GM12878 (cell line): ENCODE results near the gene ITGAL. TPM values are rescaled to one million over a fixed set of nuclear protein-coding genes. Genes with fewer than 3 reads are reported as not detected.

Experiments used
- ATAC-seq: fragments of 200-7000 bp; cut with Tn5 transposase; 3 replicates; pipeline ENCODE4 v1.9.1; 2020; ENCODE audit warnings: mild to moderate bottlenecking, moderate library complexity
- BruUV-seq: library from RNA; stranded (reverse); fragments of 400-500 nt; replicated peaks from 2 replicates; lab custom pipeline; 2021; lab: Mats Ljungman, UMichigan
- CTCF ChIA-PET: fragments of 300-600 bp; sonication (Branson Sonifier 250); formaldehyde crosslinking; extraction: SDS; loops from one replicate; lab custom pipeline; 2021; ENCODE audit warnings: inconsistent platforms; lab: Yijun Ruan, JAX
- POLR2A ChIA-PET: fragments of 350-600 bp; formaldehyde crosslinking; extraction: SDS; loops from one replicate; lab custom pipeline; 2021; ENCODE audit warnings: inconsistent platforms; lab: Charles Lee
- RAD21 ChIA-PET: fragments of 300-600 bp; sonication (Branson Sonifier 250); formaldehyde crosslinking; loops from one replicate; lab custom pipeline; 2023; ENCODE audit warnings: antibody characterized with exemption; ENCODE audit not compliant: unreplicated experiment; lab: Charles Lee
- SMC1A ChIA-PET: fragments of 300-600 bp; sonication (Branson Sonifier 250); formaldehyde crosslinking; loops from one replicate; lab custom pipeline; 2023; ENCODE audit not compliant: unreplicated experiment, uncharacterized antibody; lab: Charles Lee
- DNase-seq: peaks from one replicate; pipeline ENCODE4 v3.0.0-alpha.2; 2011; ENCODE audit warnings: low read depth, low spot score
- FAIRE-seq: peaks from 3 replicates; lab custom pipeline; 2011; peaks lifted over from hg19 to GRCh38; lab: Jason Lieb, UNC
- H2AFZ ChIP-seq: 2 replicates; pipeline ENCODE4 v1.6.0; 2011; ENCODE audit warnings: low read depth, low read length, control low read depth; ENCODE audit not compliant: control insufficient read depth
- H3K27ac ChIP-seq: 2 replicates; pipeline ENCODE4 v1.5.1; 2011; ENCODE audit warnings: control low read depth; ENCODE audit not compliant: control insufficient read depth, insufficient read depth
- H3K27me3 ChIP-seq, 2 experiments: replicated peaks in 1 of 2; 2 replicates each; pipeline versions ENCODE4 v1.6.0 to v1.6.1; 2011; ENCODE audit warnings: low read length in 1 of 2; ENCODE audit not compliant: control insufficient read depth in 2 of 2, insufficient read depth in 2 of 2
- H3K36me3 ChIP-seq, 2 experiments: 2 replicates each; pipeline ENCODE4 v1.5.1; 2011; ENCODE audit warnings: low read length in 1 of 2; ENCODE audit not compliant: control insufficient read depth in 2 of 2, insufficient read depth in 2 of 2
- H3K4me1 ChIP-seq: 2 replicates; pipeline ENCODE4 v1.6.1; 2011; ENCODE audit warnings: mild to moderate bottlenecking, low read length, moderate library complexity, mixed read lengths; ENCODE audit not compliant: control insufficient read depth, insufficient read depth
- H3K4me2 ChIP-seq: 2 replicates; pipeline ENCODE4 v1.6.0; 2011; ENCODE audit warnings: control low read depth; ENCODE audit not compliant: control insufficient read depth, insufficient read depth
- H3K4me3 ChIP-seq: fragments of 200-600 bp; sonication (generic); 2 replicates; pipeline ENCODE4 v1.5.1; 2016
- H3K79me2 ChIP-seq: 2 replicates; pipeline ENCODE4 v1.6.0; 2011; ENCODE audit warnings: low read length; ENCODE audit not compliant: control insufficient read depth, insufficient read depth
- H3K9ac ChIP-seq: 2 replicates; pipeline ENCODE4 v1.8.0; 2011; ENCODE audit warnings: low read length, control low read depth, mixed read lengths; ENCODE audit not compliant: control insufficient read depth, insufficient read depth
- H3K9me3 ChIP-seq: replicated peaks from 3 replicates; pipeline ENCODE4 v1.5.1; 2011; ENCODE audit warnings: mild to moderate bottlenecking, low read length; ENCODE audit not compliant: control insufficient read depth, insufficient read depth
- H4K20me1 ChIP-seq: 2 replicates; pipeline ENCODE4 v1.6.0; 2011; ENCODE audit not compliant: control insufficient read depth, insufficient read depth
- CHD2 ChIP-seq: IDR thresholded peaks from 2 replicates; pipeline ENCODE4 v1.6.1; 2011; ENCODE audit warnings: low read depth, low read length, improper control_type of control experiment, borderline replicate concordance
- CHD4 ChIP-seq: fragments of 200-600 bp; sonication (generic); IDR thresholded peaks from 2 replicates; pipeline ENCODE4 v1.6.1; 2016; ENCODE audit warnings: mild to moderate bottlenecking
- CREM ChIP-seq: IDR thresholded peaks from 2 replicates; pipeline ENCODE4 v1.6.1; 2014; ENCODE audit warnings: antibody characterized with exemption, low read depth
- EGR1 ChIP-seq, 2 experiments: IDR thresholded peaks; 1 replicate in 1 of 2; 2 replicates in 1 of 2; pipeline ENCODE4 v1.6.1; 2011 to 2012; ENCODE audit warnings: low read depth in 2 of 2, low read length in 2 of 2, borderline replicate concordance in 1 of 2, mild to moderate bottlenecking in 1 of 2, moderate library complexity in 1 of 2
- HCFC1 ChIP-seq: fragments of 150-350 bp; IDR thresholded peaks from 2 replicates; pipeline ENCODE4 v1.6.1; 2014; ENCODE audit warnings: low read length
- HDAC6 ChIP-seq: fragments of 200-600 bp; sonication (generic); IDR thresholded peaks from one replicate; pipeline ENCODE4 v1.8.0; 2017; ENCODE audit warnings: antibody characterized with exemption; ENCODE audit not compliant: unreplicated experiment
- MEF2A ChIP-seq: IDR thresholded peaks from 2 replicates; pipeline ENCODE4 v1.6.1; 2011; ENCODE audit warnings: low read depth, mild to moderate bottlenecking, low read length, moderate library complexity; ENCODE audit not compliant: insufficient read depth
- PAX5 ChIP-seq: IDR thresholded peaks from 2 replicates; pipeline ENCODE4 v1.6.1; 2011; ENCODE audit warnings: low read depth, low read length, borderline replicate concordance
- SREBF2 ChIP-seq: IDR thresholded peaks from 2 replicates; pipeline ENCODE4 v1.6.1; 2012; ENCODE audit warnings: mild to moderate bottlenecking, low read length
- TBL1XR1 ChIP-seq: IDR thresholded peaks from 2 replicates; pipeline ENCODE4 v1.6.1; 2012; ENCODE audit warnings: low read depth, low read length, improper control_type of control experiment
- TCF7 ChIP-seq: IDR thresholded peaks from 2 replicates; pipeline ENCODE4 v1.6.1; 2014; ENCODE audit warnings: antibody characterized with exemption, borderline replicate concordance
- YY1 ChIP-seq: IDR thresholded peaks from 2 replicates; pipeline ENCODE4 v1.6.1; 2011; ENCODE audit warnings: low read depth, mild to moderate bottlenecking, low read length
- ZNF217 ChIP-seq: fragments of 450-650 bp; IDR thresholded peaks from 2 replicates; pipeline ENCODE4 v1.6.1; 2017; ENCODE audit warnings: antibody characterized with exemption, mild to moderate bottlenecking
- ZZZ3 ChIP-seq: IDR thresholded peaks from 2 replicates; pipeline ENCODE4 v1.6.1; 2011; ENCODE audit warnings: low read depth; ENCODE audit not compliant: control insufficient read depth, insufficient read length
- WGBS: methylation state at CpG from one replicate; pipeline ENCODE4 v1.1.6; 2016; ENCODE audit warnings: low lambda C conversion rate; ENCODE audit not compliant: insufficient replicate concordance, insufficient coverage; ENCODE audit errors: missing lambda C conversion rate; 5-methylcytosine and 5-hydroxymethylcytosine counted together
- in situ Hi-C: fragments of 300-500 bp; cut with MboI; formaldehyde crosslinking; loops from 9 replicates; pipeline ENCODE4 v1.14.3; 2018; ENCODE audit warnings: mixed read lengths
- intact Hi-C: fragments of 100-400 bp; cut with micrococcal nuclease; formaldehyde crosslinking; loops from one replicate; pipeline ENCODE4 v1.14.2; 2022; ENCODE audit not compliant: unreplicated experiment
- polyA plus RNA-seq, 11 experiments: library from polyadenylated mRNA; depleted of rRNA in 4 of 11; unstranded in 6 of 11; stranded (reverse) in 5 of 11; fragments of >200 nt; fragmentation: Nextera tagmentation in 4 of 11; fragmentation: Illumina TruSeq in 1 of 11; extraction: Ambion mirVana in 4 of 11; extraction: Trizol in 1 of 11; gene quantifications; 1 replicate in 1 of 11; 2 replicates in 10 of 11; pipeline versions ENCODE4 v1.2.1 to v1.2.3, GENCODE V29; 2011 to 2016; ENCODE audit warnings: inconsistent platforms in 2 of 11, missing spikeins in 2 of 11, low read depth in 1 of 11
- total RNA-seq, 4 experiments: library from RNA; depleted of rRNA in 3 of 4; stranded (reverse); fragments of >200 nt in 3 of 4; fragmentation: Illumina TruSeq in 1 of 4; extraction: Trizol in 1 of 4; gene quantifications; 2 replicates each; pipeline versions ENCODE4 v1.2.1 to v1.2.3, GENCODE V29; 2013 to 2021
- TF ChIP-seq, protein P1 (sequence below): fragments of 450-650 bp; IDR thresholded peaks from 2 replicates; pipeline ENCODE4 v1.6.1; 2018; ENCODE audit warnings: mild to moderate bottlenecking, low read depth, moderate library complexity; ENCODE audit not compliant: partially characterized antibody
- TF ChIP-seq, protein P2 (sequence below): fragments of 450-650 bp; IDR thresholded peaks from 2 replicates; pipeline ENCODE4 v1.6.1; 2017; ENCODE audit warnings: mild to moderate bottlenecking, low read depth, inconsistent platforms; ENCODE audit not compliant: poor library complexity, severe bottlenecking

ITGAL gene
- total and polyA plus RNA-seq, 10 of the 15 experiments (the other 5 are each of a cell fraction or from before 2014, with no cell fraction given) = 10.7 to 170 (median 96.9) TPM

DNA sequence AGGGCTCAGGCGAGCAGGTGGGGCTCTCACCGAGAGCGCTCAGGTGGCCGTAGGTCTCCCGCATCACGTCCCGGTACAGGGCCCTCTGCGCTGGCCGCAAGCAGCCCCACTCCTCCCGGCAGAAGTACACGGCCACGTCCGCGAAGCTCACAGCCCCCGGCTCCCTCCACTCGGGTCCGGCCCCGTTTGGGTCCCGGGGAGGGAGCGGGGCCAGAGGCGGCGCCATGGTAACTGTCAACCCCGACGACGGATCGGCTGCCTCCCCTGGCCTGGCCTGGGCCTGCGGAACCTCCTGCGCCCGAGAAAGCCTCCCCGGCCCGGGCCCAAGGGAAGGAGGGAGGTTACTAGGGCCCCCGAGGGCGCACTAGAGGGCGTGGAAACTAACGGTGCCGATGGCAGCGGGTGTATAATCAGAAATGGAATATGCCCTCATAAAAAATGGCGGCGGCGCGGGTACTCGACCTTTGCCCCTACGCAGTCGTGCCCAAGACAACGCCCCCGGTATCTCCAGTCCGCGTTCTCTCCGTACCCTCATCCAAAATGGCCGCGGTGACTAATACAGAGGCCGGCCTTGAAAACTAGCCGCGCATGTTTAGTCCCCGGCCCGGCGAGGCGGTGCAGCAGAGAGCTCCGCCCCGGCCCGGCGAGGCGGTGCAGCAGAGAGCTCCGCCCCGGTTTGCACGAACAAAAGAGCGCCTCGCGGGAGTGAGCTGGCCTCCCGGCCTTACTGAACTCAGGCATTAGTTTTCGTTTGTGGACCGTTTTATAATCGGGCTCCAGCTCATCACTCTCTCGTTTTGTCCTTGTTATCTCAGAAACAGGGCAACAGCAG lies 85.6 kb downstream of the ITGAL start, which contains the start of gene ZNF764:
Gene ZNF764, minus strand, starts transcription at position 418 of the 832 bp plus-strand sequence. Its CDS starts 192 bp downstream, at position 226.
- H3K36me3 ChIP-seq = peaks cover 4 to 10% of the 10 kb centered on the region in 2 experiments; a peak in 3 of 4 replicates
- TF ChIP-seq TCF7 (no peak), CHD4 (no peak), EGR1 (IDR thresholded peaks at IDR 0.05; ENCODE audit: borderline replicate concordance in 1 of 2, low read depth in 2 of 2, low read length in 2 of 2) (peak; percentile 74 to 90), HDAC6 (no peak), PAX5 (no peak), ZNF217 (no peak), CREM (peak; percentile 85; the same call in 1 of the 2 replicates), HCFC1 (peak; percentile 84), CHD2 (peak; percentile 73), MEF2A (0 out of 2 replicates have a peak, but pooled peaks have one; percentile 52), TBL1XR1 (peak; percentile 53; the same call in 1 of the 2 replicates), YY1 (peak; percentile 99), ZZZ3 (no peak), SREBF2 (no peak)
- TF ChIP-seq, protein P1, sequence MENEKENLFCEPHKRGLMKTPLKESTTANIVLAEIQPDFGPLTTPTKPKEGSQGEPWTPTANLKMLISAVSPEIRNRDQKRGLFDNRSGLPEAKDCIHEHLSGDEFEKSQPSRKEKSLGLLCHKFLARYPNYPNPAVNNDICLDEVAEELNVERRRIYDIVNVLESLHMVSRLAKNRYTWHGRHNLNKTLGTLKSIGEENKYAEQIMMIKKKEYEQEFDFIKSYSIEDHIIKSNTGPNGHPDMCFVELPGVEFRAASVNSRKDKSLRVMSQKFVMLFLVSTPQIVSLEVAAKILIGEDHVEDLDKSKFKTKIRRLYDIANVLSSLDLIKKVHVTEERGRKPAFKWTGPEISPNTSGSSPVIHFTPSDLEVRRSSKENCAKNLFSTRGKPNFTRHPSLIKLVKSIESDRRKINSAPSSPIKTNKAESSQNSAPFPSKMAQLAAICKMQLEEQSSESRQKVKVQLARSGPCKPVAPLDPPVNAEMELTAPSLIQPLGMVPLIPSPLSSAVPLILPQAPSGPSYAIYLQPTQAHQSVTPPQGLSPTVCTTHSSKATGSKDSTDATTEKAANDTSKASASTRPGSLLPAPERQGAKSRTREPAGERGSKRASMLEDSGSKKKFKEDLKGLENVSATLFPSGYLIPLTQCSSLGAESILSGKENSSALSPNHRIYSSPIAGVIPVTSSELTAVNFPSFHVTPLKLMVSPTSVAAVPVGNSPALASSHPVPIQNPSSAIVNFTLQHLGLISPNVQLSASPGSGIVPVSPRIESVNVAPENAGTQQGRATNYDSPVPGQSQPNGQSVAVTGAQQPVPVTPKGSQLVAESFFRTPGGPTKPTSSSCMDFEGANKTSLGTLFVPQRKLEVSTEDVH = no peak
- TF ChIP-seq, protein P2, sequence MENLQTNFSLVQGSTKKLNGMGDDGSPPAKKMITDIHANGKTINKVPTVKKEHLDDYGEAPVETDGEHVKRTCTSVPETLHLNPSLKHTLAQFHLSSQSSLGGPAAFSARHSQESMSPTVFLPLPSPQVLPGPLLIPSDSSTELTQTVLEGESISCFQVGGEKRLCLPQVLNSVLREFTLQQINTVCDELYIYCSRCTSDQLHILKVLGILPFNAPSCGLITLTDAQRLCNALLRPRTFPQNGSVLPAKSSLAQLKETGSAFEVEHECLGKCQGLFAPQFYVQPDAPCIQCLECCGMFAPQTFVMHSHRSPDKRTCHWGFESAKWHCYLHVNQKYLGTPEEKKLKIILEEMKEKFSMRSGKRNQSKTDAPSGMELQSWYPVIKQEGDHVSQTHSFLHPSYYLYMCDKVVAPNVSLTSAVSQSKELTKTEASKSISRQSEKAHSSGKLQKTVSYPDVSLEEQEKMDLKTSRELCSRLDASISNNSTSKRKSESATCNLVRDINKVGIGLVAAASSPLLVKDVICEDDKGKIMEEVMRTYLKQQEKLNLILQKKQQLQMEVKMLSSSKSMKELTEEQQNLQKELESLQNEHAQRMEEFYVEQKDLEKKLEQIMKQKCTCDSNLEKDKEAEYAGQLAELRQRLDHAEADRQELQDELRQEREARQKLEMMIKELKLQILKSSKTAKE = peak; percentile 46

More for the DNA sequence above, 85.6 kb downstream of the ITGAL start, which contains the start of gene ZNF764:
- H3K27me3 ChIP-seq = no peaks in the 10 kb centered on the region
- in situ Hi-C loops = no loop called here
- ChIA-PET RAD21 (interaction anchor here (0.6 to 4.3 kb wide), 25 partner anchors 8 to 187 kb away, joined by 3 to 99 read pairs (median 5); partner anchors contain the start of genes DCTPP1, PRR14, ZNF688 and ZNF747), CTCF (interaction anchor here (0.6 to 3.6 kb wide), 15 partner anchors 10 to 140 kb away, joined by 3 to 59 read pairs (median 5); partner anchors contain the start of genes DCTPP1 and ZNF747), SMC1A (interaction anchor here (0.6 to 2.8 kb wide), 16 partner anchors 9 to 148 kb away, joined by 3 to 47 read pairs (median 4); partner anchors contain the start of genes DCTPP1, ITGAL, ZNF688 and ZNF689), POLR2A (interaction anchor here (0.6 to 5.9 kb wide), 20 partner anchors 9 to 187 kb away, joined by 3 to 109 read pairs (median 4); partner anchors contain the start of genes TBC1D10B, ZNF688, ZNF747 and ZNF785)
- intact Hi-C loops = loop anchor here (1.0 kb wide), 1 partner anchor 23 kb away; no protein-coding TSS in a partner anchor
- H3K4me1 ChIP-seq = no peaks in the 10 kb centered on the region
- FAIRE-seq (peak; percentile 85), ATAC-seq (peak; percentile 96), DNase-seq (peak; percentile 84)
- peak within 1 kb of the TSS; percentile 86 for H3K9ac ChIP-seq
- H4K20me1 ChIP-seq = no peaks in the 10 kb centered on the region
- TSS peak; percentile 72 for BruUV-seq
- peak within 1 kb of the TSS; percentile 87 for H3K4me3 ChIP-seq
- H3K79me2 ChIP-seq = peaks cover 11% of the 10 kb centered on the region
- peak within 1 kb of the TSS; percentile 81 for H3K4me2 ChIP-seq
- no peaks in the 10 kb centered on the region for H3K9me3 ChIP-seq
- H3K27ac ChIP-seq = peak within 1 kb of the TSS; percentile 85
- under 1% methylated on average over 74 of the region's 74 CpGs for WGBS
- peak within 1 kb of the TSS; percentile 88 for H2AFZ ChIP-seq
